Kidney epithelial cell (primary cell): ENCODE measurements around the gene MRM3. TPM values are rescaled to one million over a fixed set of nuclear protein-coding genes. Genes with fewer than 3 reads are reported as not detected.
"Not testable (repeated sequence)": the region's sequence is repeated elsewhere in the genome, so short reads cannot be mapped to it uniquely, and the experiment has no call there.

Experiments
- DNase-seq: peaks from one replicate; pipeline ENCODE4 v3.0.0-alpha.2; 2010; ENCODE audit warnings: low read depth
- H3K27me3 ChIP-seq: 2 replicates; pipeline ENCODE4 v1.6.0; 2011; ENCODE audit warnings: low read length; ENCODE audit not compliant: control insufficient read depth, insufficient read depth
- H3K36me3 ChIP-seq: 2 replicates; pipeline ENCODE4 v1.5.1; 2011; ENCODE audit warnings: low read length; ENCODE audit not compliant: control insufficient read depth, insufficient read depth
- H3K4me3 ChIP-seq: 2 replicates; pipeline ENCODE4 v1.5.1; 2011; ENCODE audit warnings: low read depth, mild to moderate bottlenecking, control low read depth, low read length
- CTCF ChIP-seq: IDR thresholded peaks from 2 replicates; pipeline ENCODE4 v1.5.1; 2011; ENCODE audit warnings: mild to moderate bottlenecking, moderate library complexity, low read length, control low read depth, inconsistent platforms; ENCODE audit not compliant: insufficient read depth, poor library complexity, severe bottlenecking
- total RNA-seq: library from RNA; depleted of rRNA; stranded (reverse); fragments of >200 nt; gene quantifications from 2 replicates; pipeline ENCODE4 v1.2.3, GENCODE V29; 2015

MRM3 gene
- total RNA-seq, 1 donor from 2014 or later: 28.0 TPM

- Histone ChIP-seq H3K4me3 (no peak overlapping the region), H3K27me3 (no peaks in the 10 kb centered on the region), H3K36me3 (peaks cover 4% of the 10 kb centered on the region)
- no peak for DNase-seq
- TF ChIP-seq CTCF: no peak
These were observed 5.6 kb downstream of the MRM3 start for GRCh38 chr17:787641-788221.

- no peak for TF ChIP-seq CTCF
- H3K36me3 ChIP-seq: peaks cover 4% of the 10 kb centered on the region
- no peak for DNase-seq
- no peak overlapping the region for H3K4me3 ChIP-seq
- H3K27me3 ChIP-seq: no peaks in the 10 kb centered on the region
These were observed 6.4 kb downstream of the MRM3 start for GRCh38 chr17:788551-788950.

- TF ChIP-seq CTCF: no peak
- no peaks in the 10 kb centered on the region for H3K27me3 ChIP-seq
- peaks cover 4% of the 10 kb centered on the region for H3K36me3 ChIP-seq
- H3K4me3 ChIP-seq: no peak overlapping the region
- no peak for DNase-seq
These were observed 7.1 kb downstream of the MRM3 start for GRCh38 chr17:789160-789840.

GRCh38 chr17:789931-790873, 8.0 kb downstream of the MRM3 start:
- not testable (repeated sequence) for H3K27me3 ChIP-seq, H3K36me3 ChIP-seq, H3K4me3 ChIP-seq, DNase-seq

GRCh38 chr17:790874-791247, 8.7 kb downstream of the MRM3 start:
- H3K27me3 ChIP-seq, H3K4me3 ChIP-seq, DNase-seq, H3K36me3 ChIP-seq: not testable (repeated sequence)

- H3K4me3 ChIP-seq: no peak overlapping the region
- H3K27me3 ChIP-seq: no peaks in the 10 kb centered on the region
- no peak for TF ChIP-seq CTCF
- peaks cover 4% of the 10 kb centered on the region for H3K36me3 ChIP-seq
- no peak for DNase-seq
These were observed 9.7 kb downstream of the MRM3 start for GRCh38 chr17:791829-792228.
